PFSK-1 (cell line): ENCODE results near the gene BAZ2B.

Experiments
- FOXP2 ChIP-seq: optimal IDR thresholded peaks from 2 replicates; pipeline ENCODE3; 2011; ENCODE audit warnings: borderline replicate concordance, control low read depth, inconsistent platforms; ENCODE audit not compliant: insufficient read depth; ENCODE audit errors: extremely low read length, extremely low read depth
- POLR2AphosphoS5 ChIP-seq: IDR thresholded peaks from 2 replicates; pipeline ENCODE4 v1.6.1; 2012; ENCODE audit warnings: low read depth, mild to moderate bottlenecking, control low read depth, low read length, moderate library complexity
- SIN3A ChIP-seq: IDR thresholded peaks from 2 replicates; pipeline ENCODE4 v1.6.1; 2012; ENCODE audit warnings: mild to moderate bottlenecking, low read length, moderate library complexity, borderline replicate concordance; ENCODE audit not compliant: insufficient read depth
- TAF1 ChIP-seq: IDR thresholded peaks from 2 replicates; pipeline ENCODE4 v1.6.1; 2012; ENCODE audit warnings: low read length, control low read depth, borderline replicate concordance; ENCODE audit not compliant: insufficient read depth
- TF ChIP-seq, protein P1 (sequence below), 2 experiments: IDR thresholded peaks; 2 replicates each; pipeline versions ENCODE4 v1.6.1 to v1.8.0; 2011 to 2012; ENCODE audit warnings: low read depth in 2 of 2, low read length in 2 of 2, control low read depth in 1 of 2, inconsistent platforms in 1 of 2, mild to moderate bottlenecking in 1 of 2, moderate library complexity in 1 of 2; ENCODE audit not compliant: insufficient read depth in 1 of 2

The BAZ2B gene

DNA sequence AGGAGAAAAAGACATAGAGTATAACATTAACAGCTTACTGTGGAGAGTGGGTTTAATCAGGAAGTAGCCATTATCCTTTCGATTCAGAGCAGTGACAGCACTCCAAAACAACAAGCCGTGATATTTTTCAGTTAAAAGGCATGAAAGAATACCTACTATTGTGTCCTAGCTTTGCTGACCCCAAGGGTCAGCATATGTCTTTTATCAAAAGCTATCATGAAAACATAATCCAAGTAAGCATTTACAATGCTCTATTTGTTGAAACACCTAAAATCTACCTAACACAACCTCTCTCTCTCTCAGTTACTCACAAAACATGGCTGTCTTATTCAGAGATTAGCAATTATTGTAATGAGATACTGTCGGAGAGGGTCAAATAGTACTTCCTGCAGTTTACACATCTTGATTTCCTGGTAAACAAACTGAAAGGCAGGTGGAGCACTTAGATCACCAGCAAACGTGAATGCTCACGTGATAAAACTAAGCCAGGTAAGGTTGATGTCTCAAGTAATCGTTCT lies 100.0 kb downstream of the BAZ2B start:
- TF ChIP-seq TAF1, result no peak
- TF ChIP-seq SIN3A, result 0 out of 2 replicates have a peak, but pooled peaks have one; percentile 16
- no peak for TF ChIP-seq POLR2AphosphoS5
- TF ChIP-seq FOXP2, result no peak

- TF ChIP-seq TAF1, result no peak
- TF ChIP-seq, protein P1, sequence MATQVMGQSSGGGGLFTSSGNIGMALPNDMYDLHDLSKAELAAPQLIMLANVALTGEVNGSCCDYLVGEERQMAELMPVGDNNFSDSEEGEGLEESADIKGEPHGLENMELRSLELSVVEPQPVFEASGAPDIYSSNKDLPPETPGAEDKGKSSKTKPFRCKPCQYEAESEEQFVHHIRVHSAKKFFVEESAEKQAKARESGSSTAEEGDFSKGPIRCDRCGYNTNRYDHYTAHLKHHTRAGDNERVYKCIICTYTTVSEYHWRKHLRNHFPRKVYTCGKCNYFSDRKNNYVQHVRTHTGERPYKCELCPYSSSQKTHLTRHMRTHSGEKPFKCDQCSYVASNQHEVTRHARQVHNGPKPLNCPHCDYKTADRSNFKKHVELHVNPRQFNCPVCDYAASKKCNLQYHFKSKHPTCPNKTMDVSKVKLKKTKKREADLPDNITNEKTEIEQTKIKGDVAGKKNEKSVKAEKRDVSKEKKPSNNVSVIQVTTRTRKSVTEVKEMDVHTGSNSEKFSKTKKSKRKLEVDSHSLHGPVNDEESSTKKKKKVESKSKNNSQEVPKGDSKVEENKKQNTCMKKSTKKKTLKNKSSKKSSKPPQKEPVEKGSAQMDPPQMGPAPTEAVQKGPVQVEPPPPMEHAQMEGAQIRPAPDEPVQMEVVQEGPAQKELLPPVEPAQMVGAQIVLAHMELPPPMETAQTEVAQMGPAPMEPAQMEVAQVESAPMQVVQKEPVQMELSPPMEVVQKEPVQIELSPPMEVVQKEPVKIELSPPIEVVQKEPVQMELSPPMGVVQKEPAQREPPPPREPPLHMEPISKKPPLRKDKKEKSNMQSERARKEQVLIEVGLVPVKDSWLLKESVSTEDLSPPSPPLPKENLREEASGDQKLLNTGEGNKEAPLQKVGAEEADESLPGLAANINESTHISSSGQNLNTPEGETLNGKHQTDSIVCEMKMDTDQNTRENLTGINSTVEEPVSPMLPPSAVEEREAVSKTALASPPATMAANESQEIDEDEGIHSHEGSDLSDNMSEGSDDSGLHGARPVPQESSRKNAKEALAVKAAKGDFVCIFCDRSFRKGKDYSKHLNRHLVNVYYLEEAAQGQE (IDR thresholded peaks at IDR 0.05; ENCODE audit: insufficient read depth in 1 of 2, low read depth in 2 of 2, low read length in 2 of 2), result no peak
- no peak for TF ChIP-seq POLR2AphosphoS5
- no peak for TF ChIP-seq SIN3A
- TF ChIP-seq FOXP2, result no peak
Observed at GRCh38 chr2:159515441-159515840, 100.9 kb downstream of the BAZ2B start.

DNA sequence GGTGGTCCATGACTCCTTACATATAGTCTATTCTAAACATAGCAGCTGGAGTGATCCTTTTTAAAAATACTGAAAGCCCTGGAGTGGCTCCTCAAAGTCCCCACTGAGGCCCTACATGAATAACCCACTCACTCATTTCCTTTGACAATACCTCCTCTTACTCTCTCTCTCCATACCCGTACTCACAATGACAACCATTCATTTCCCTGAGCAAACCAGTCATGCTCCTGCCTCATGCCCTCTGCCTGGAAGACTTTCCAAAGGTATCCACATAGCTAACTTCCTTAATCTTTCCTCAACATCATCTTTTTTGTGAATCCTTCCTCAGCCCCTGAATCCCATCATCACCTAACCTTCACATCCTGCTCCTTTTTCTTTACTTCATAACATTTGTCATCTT lies 102.6 kb downstream of the BAZ2B start:
- no peak for TF ChIP-seq TAF1
- TF ChIP-seq SIN3A, result no peak
- no peak for TF ChIP-seq FOXP2
- TF ChIP-seq POLR2AphosphoS5, result no peak
- TF ChIP-seq, protein P1 (IDR thresholded peaks at IDR 0.05; ENCODE audit: insufficient read depth in 1 of 2, low read depth in 2 of 2, low read length in 2 of 2), result no peak

DNA sequence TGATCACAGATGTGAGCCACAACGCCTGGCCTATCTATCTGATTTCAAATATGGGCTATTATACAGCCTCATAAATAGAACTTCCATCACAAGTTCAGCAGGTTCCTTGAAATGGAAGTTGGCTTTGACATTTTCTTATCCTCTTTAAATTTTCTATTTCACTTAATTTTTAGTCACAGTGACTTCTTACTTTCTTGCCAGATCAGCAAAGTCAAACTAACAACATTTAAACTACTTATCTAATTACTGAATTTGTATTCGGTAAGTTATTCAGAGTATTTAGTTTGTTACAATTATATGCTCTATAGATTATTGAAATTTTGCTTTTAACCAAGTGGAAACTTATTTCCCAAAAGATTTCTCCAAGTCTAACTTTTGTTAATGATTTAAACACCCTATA lies 108.2 kb downstream of the BAZ2B start:
- no peak for TF ChIP-seq SIN3A
- no peak for TF ChIP-seq POLR2AphosphoS5
- no peak for TF ChIP-seq FOXP2
- no peak for TF ChIP-seq TAF1
- TF ChIP-seq, protein P1 (IDR thresholded peaks at IDR 0.05; ENCODE audit: insufficient read depth in 1 of 2, low read depth in 2 of 2, low read length in 2 of 2), result no peak

- TF ChIP-seq TAF1, result no peak
- no peak for TF ChIP-seq SIN3A
- no peak for TF ChIP-seq POLR2AphosphoS5
- TF ChIP-seq FOXP2, result no peak
- TF ChIP-seq, protein P1 (IDR thresholded peaks at IDR 0.05; ENCODE audit: insufficient read depth in 1 of 2, low read depth in 2 of 2, low read length in 2 of 2), result no peak
Observed at GRCh38 chr2:159506764-159507440, 109.4 kb downstream of the BAZ2B start.
